ENCODE measurements around the gene NPAS2.

The NPAS2 gene

DNA sequence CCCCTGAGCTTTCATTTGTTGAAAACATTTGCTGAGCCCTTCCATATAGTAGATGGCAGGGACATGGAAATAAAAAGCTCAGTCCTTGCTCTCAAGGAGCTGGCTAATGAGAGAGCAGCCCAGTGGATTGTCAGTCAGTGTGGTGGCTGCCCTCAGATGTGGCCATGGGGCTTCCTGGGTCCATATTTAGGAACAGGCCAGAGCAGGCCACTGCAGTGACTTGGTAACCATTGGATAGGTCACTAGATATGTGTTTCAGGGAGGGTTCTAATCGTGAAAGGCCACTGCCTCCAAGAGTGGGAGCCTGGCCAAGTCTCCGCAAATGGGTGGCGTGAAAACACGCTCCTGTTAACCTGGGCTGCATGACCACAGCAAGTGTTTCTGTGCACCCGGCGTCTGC is 37.4 kb downstream of the NPAS2 start:
- DNase-seq, result no peak

GRCh38 chr2:100857915-100858314 is 38.0 kb downstream of the NPAS2 start:
- peak; percentile 12 for DNase-seq

DNA sequence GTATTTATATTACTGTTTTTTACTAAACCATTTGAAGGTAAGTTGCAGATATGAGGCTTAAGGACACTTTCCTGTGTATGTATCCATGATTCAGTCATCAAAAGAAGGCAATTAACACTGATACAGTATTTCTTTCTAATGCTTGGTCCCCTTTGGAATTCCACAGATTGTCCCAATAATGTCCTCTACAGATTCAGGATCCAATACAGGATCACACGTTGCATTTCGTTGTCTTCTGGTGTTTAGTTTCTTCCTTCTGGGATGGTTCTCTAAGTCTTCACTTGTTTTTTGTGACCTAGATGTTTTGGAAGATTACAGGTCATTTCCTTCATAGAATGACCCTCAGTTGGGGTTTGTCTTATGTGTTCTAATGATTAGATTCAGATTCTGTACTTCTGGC is 40.0 kb downstream of the NPAS2 start:
- DNase-seq, result no peak

DNA sequence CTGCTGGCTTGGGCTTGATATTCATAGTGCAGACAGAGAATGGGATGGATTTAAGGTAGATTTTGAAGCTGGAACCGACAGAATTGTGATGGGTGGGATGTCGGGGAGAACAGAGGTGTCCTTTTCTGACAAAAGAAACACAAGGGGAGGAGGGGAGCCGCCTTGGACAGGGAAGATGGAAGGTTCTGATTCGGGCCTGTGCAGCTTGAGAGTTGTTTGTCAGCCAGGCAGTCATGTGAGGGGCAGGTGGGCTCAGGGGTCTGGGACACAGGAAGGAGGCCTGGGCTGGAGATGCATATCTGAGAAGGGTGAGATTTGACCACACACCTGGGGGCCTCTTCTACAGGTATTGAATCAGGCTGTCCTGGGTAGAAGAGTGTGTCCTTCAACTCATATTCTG is 41.4 kb downstream of the NPAS2 start:
- no peak for DNase-seq

DNA sequence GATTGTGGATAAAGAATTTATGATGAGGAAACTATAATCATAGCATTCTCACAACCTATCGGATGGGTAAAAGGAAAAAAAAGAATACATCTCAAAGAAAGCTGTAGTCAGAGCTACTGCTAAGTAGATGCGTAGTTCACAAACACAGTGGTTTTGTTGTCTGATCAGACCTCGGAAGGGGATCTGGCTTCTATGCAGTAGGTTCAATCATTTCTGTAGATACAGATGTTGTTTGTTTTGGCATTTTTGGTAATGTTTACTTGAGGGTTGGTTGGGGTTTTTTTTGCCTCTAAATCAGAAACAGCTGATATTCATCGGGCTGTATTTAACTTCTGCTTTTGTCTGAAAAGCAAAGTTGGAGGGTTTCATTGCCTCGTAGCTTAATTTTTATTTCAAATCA is 42.1 kb downstream of the NPAS2 start:
- no peak for DNase-seq

DNA sequence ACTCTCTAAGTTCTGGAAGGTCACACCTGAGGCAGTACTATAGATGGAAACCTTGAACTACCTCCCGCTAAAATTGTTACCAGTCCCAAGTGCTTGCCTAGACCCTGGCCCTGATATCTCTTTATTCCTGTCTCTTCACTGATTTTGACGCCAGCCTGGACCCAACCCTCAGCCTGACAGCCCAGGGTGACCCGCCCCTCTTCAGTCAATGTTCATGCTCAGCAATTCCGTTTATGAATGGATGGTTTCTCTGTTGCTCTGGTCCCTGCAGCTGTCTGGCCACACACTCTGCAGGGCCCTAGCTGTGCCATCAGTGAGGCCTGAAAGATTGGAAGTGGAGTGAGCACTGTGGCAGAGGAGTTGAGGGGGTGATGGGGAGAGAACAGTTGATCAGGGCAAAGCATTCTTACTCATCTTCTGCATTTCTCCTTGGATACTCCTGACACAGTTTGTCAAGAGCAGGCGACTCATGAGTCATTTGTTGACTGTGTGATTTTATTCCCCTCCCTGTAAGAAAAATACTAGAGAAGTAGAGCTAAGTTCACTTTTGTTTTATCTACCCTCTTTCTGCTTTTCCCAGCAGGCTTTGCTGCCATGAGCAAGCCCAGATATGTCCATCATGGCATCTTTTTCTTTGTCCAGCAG is 46.0 kb downstream of the NPAS2 start:
- no peak for DNase-seq

- no peak for DNase-seq
These were observed 48.1 kb downstream of the NPAS2 start for GRCh38 chr2:100868083-100868482.

GRCh38 chr2:100869120-100869519 is 49.2 kb downstream of the NPAS2 start:
- no peak for DNase-seq

DNA sequence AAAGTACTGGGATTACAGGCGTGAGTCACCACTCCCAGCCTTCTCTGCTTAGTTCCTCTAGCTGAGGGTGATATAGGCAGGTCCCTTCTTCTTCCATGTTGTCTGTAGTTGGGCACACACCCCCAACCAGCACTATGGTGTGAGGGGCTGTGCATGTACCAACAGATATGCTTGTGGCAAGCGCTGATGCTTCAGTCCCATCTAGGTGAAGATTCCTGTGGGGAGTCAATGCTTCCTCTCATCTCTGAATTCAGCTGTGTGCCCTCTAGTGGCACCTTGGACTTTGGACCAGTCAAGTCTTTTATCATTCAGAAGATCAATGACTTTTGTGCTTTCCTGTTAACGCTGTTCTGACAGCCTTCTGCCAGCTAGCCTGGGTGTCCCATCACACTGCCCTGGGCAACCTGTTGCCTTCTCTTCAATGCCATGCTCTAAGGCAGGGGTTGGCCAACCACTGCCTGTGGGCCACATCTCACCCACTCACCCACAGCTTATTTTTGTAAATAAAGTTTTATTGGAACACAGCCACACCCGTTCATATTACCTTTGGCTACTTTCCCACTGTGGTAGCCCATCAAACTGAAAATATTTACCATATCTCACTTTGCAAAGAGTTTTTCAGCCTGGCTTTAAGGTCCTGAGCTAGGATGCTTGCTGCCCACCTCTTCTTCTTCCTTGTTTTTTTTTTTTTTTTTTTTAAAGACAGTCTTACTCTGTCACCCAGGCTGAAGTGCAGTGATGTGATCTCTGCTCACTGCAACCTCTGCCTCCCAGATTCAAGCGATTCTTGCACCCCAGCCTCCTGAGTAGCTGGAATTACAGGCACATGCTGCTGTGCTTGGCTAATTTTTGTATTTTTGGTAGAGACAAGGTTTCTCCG is 51.0 kb downstream of the NPAS2 start:
- DNase-seq, result no peak

GRCh38 chr2:100875516-100876230 is 55.7 kb downstream of the NPAS2 start:
- DNase-seq, result no peak

GRCh38 chr2:100876231-100876860 is 56.4 kb downstream of the NPAS2 start:
- no peak for DNase-seq

GRCh38 chr2:100877555-100877954 is 57.6 kb downstream of the NPAS2 start:
- no peak for DNase-seq

DNA sequence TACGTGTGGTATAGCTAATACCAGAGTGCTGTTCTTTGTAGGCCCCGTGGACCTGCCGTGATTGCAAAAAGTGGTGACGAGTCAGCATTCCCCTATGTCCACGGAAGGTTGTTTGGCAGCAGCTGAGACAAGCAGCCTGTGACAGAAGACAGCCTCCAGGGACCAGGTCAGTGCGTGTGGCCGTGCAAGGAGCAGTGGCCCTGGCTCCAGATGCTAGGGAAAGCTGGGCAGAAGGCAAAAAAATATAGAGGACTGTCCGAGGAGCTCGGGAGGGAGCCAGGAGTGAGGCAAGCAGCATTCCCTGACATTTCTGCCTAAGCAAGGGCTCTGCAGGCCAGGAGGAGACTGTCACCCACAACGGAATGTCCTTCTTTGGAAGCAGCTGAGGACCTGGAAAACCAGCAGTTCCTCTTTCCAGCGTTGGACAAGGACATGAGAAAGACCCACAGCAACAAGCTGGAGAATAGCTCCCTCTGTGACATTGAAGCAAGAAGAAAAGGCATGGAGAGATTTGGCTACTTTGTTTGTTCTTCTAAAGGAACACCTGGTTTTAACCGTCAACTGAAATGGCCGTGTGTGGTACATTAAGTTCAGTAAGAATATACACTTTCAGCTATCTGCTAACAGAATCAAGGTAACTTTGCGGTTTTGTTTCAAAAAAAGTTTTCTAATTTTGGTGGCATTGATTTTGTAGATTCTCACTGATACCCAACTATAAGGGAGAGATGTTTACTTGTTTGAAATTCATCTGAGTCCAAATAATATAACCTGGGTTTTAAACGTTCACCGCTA is 58.3 kb downstream of the NPAS2 start:
- DNase-seq, result no peak

DNA sequence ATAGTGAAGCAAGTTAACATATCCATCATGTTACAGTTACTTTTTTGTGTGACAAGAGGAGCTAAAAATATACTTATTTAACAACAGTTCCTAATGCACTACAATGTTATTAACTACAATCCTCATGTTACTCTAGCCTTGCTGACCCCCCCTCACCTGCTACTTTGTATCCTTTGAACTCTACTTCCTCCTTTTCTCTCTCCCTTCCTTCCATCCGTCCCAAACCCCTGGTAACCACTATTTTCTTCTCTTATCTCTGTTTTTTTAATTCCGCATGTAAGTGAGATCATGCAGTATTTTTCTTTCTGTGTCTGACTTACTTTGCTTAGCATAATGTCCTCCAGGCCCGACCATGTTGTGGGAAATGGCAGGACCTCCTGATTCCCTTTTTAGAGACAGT is 59.4 kb downstream of the NPAS2 start:
- DNase-seq, result no peak

DNA sequence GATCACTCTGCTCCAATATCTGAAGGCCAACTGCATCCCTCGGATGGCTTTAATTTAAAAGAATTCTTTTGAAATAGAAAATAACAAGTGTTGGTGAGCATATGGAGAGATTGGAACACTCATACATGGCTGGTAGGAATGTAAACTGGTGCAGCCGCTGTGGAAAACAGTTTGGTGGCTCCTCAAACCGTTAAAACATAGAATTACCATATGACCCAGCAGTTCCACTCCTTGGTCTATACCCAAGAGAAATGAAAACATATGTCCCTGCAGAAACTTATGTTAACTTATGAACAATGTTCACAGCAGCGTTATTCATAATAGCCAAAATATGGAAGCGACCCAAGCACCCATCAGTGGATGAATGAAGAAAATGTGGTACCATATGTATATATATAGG is 60.1 kb downstream of the NPAS2 start:
- no peak for DNase-seq

GRCh38 chr2:100880730-100881129 is 60.8 kb downstream of the NPAS2 start:
- no peak for DNase-seq

- no peak for DNase-seq
These were observed 63.0 kb downstream of the NPAS2 start for GRCh38 chr2:100882645-100883613.

DNA sequence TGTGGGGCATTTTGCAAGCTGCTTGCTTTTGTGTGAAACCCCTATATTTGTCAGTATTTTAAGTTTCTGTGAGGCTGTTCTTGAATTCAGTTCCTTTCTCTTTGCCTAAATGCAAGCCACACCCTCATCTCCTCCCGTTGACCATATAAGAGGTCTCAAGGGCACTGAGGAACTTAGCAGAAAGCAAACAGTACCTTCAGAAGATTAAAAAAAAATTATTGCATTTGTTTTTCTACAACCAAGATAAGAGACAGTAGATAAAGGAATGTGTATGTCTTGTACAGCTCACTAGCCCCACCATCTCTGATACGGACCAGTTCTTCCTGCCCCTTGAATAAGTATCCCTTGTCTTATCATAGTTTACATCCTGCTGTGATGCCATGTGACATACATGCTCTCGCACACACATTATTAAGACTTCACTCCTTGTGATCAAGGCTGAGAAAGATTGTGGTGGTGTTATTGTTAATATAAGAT is 64.2 kb downstream of the NPAS2 start:
- no peak for DNase-seq

- DNase-seq, result no peak
These were observed 66.1 kb downstream of the NPAS2 start for GRCh38 chr2:100886085-100886484.

DNA sequence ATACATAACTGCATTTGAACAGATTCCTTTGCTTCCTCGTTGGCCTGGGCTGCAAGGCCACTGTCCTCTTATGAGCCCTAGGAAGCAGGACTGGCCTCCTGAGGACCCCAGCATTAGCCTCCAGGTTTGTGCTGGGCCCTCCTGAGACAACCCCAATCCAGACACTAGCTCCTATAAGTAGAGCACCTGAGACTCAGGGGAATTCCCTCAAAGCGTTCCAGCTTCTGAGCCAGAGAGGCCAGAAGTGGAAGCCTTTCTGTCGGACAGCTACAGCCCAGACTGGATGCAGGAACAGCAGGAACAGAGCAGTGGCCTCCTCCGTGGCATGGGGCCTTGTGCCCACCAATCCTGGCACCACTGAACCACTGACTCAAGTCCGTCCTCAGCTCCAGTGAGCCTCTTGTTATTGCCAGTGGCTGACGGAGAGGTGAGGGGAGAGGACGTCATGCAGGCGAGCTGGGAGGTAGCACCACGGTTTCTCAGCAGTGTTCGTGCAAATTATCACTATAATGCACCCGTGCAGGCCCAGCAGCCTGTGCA is 67.2 kb downstream of the NPAS2 start:
- no peak for DNase-seq
